ENCODE data around the gene SORL1. TPM values are rescaled to one million over a fixed set of nuclear protein-coding genes. Genes with fewer than 3 reads are reported as not detected.

The SORL1 gene
- total RNA-seq, 3 donors from 2014 or later: 58.3 to 195 (median 109) TPM

- ATAC-seq (no peak), DNase-seq (no peak)
- Histone ChIP-seq H3K4me3 (no peak overlapping the region), H3K9me3 (no peaks in the 10 kb centered on the region), H3K4me1 (ENCODE audit: low read depth) (no peaks in the 10 kb centered on the region), H3K36me3 (ENCODE audit: low read depth) (no peaks in the 10 kb centered on the region)
- intact Hi-C loops (cut with DNase I, micrococcal nuclease): no loop called here
- TF ChIP-seq, protein P1, sequence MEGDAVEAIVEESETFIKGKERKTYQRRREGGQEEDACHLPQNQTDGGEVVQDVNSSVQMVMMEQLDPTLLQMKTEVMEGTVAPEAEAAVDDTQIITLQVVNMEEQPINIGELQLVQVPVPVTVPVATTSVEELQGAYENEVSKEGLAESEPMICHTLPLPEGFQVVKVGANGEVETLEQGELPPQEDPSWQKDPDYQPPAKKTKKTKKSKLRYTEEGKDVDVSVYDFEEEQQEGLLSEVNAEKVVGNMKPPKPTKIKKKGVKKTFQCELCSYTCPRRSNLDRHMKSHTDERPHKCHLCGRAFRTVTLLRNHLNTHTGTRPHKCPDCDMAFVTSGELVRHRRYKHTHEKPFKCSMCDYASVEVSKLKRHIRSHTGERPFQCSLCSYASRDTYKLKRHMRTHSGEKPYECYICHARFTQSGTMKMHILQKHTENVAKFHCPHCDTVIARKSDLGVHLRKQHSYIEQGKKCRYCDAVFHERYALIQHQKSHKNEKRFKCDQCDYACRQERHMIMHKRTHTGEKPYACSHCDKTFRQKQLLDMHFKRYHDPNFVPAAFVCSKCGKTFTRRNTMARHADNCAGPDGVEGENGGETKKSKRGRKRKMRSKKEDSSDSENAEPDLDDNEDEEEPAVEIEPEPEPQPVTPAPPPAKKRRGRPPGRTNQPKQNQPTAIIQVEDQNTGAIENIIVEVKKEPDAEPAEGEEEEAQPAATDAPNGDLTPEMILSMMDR (IDR thresholded peaks at IDR 0.05): no peak
Observed at GRCh38 chr11:121661880-121662486, 209.9 kb downstream of the SORL1 start.

DNA sequence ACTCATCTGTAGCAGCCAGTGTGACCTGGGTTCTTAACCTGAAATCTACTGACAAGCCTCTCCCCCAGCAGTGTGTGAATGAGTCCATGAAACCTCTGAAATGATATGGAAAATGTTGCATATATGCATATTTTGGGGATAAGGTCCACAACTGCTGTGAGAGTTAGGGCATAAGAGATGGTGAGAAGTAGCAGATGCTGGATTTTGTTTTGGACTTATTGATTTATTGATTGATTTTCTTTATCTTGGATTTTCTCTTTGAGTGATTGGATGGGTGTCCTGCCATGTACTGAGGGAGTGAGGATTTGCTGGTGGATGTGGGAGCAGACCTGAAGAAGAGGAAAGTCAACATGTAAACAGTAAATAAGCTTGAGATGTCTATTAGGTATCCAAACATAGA is 212.0 kb downstream of the SORL1 start:
- no peaks in the 10 kb centered on the region for H3K4me1 ChIP-seq (ENCODE audit: low read depth)
- intact Hi-C loops (cut with DNase I, micrococcal nuclease): no loop called here
- H3K9me3 ChIP-seq: no peaks in the 10 kb centered on the region
- no peak overlapping the region for H3K4me3 ChIP-seq
- DNase-seq: no peak
- no peaks in the 10 kb centered on the region for H3K36me3 ChIP-seq (ENCODE audit: low read depth)
- TF ChIP-seq, protein P1 (IDR thresholded peaks at IDR 0.05): no peak
- ATAC-seq: no peak

- ATAC-seq (no peak), DNase-seq (no peak)
- Histone ChIP-seq H3K4me3 (no peak overlapping the region), H3K9me3 (no peaks in the 10 kb centered on the region), H3K4me1 (ENCODE audit: low read depth) (no peaks in the 10 kb centered on the region), H3K36me3 (ENCODE audit: low read depth) (no peaks in the 10 kb centered on the region)
- intact Hi-C loops (cut with DNase I, micrococcal nuclease): no loop called here
- TF ChIP-seq, protein P1 (IDR thresholded peaks at IDR 0.05): no peak
Observed at GRCh38 chr11:121665206-121665838, 213.2 kb downstream of the SORL1 start.

DNA sequence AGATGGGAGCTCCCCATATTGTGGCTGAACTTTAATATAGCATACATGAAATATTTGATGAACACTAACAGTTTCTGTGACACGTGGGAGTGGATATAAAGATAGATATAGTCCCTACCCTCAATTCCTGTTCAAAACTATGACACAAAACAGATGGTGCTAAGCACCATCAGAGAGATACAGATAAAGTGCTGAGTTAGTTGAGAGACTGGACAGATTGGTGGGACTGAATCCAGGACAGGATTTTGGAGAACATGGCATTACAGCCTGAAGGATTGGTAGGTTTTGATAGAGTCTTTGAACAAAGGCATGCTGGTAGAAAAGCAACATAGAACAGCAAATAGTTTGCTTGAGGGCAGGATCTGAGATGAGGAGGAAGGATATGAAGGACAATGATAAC is 215.7 kb downstream of the SORL1 start:
- H3K9me3 ChIP-seq: no peaks in the 10 kb centered on the region
- no peak for DNase-seq
- TF ChIP-seq, protein P1 (IDR thresholded peaks at IDR 0.05): no peak
- H3K36me3 ChIP-seq (ENCODE audit: low read depth): no peaks in the 10 kb centered on the region
- no peak overlapping the region for H3K4me3 ChIP-seq
- no peaks in the 10 kb centered on the region for H3K4me1 ChIP-seq (ENCODE audit: low read depth)
- intact Hi-C loops (cut with DNase I, micrococcal nuclease): no loop called here
- ATAC-seq: no peak

- H3K4me3 ChIP-seq: no peak overlapping the region
- no peaks in the 10 kb centered on the region for H3K9me3 ChIP-seq
- H3K36me3 ChIP-seq (ENCODE audit: low read depth): no peaks in the 10 kb centered on the region
- ATAC-seq (no peak), DNase-seq (no peak)
- TF ChIP-seq, protein P1 (IDR thresholded peaks at IDR 0.05): no peak
- intact Hi-C loops (cut with DNase I, micrococcal nuclease): no loop called here
- no peaks in the 10 kb centered on the region for H3K4me1 ChIP-seq (ENCODE audit: low read depth)
Observed at GRCh38 chr11:121669422-121669821, 217.3 kb downstream of the SORL1 start.

Data from mucosa of descending colon (tissue), 3 donors.